Activated naive CD4-positive, alpha-beta T cell treated with anti-CD3 and anti-CD28 coated beads for 36 hours (primary cell): Measurements from ENCODE around the gene CADPS2. TPM values are rescaled to one million over a fixed set of nuclear protein-coding genes. Genes with fewer than 3 reads are reported as not detected.

ENCODE experiments used
- CTCF ChIA-PET: fragments of 350-600 bp; sonication (Branson Sonifier 250); formaldehyde crosslinking; loops from one replicate; lab custom pipeline; 2021; ENCODE audit warnings: antibody characterized with exemption; lab: Charles Lee
- DNase-seq: peaks from one replicate; pipeline ENCODE4 v3.0.0-alpha.2; 2020
- H3K27ac Mint-ChIP-seq: one replicate; pipeline ENCODE4 v1.8.0; 2021; ENCODE audit warnings: mild to moderate bottlenecking, mixed read lengths
- H3K27me3 Mint-ChIP-seq: one replicate; pipeline ENCODE4 v1.8.0; 2021; ENCODE audit warnings: low read depth, mixed read lengths
- H3K36me3 Mint-ChIP-seq: one replicate; pipeline ENCODE4 v1.8.0; 2021; ENCODE audit warnings: low read depth, mixed read lengths
- H3K4me1 Mint-ChIP-seq: one replicate; pipeline ENCODE4 v1.8.0; 2021; ENCODE audit warnings: low read depth, mixed read lengths
- H3K4me3 Mint-ChIP-seq: one replicate; pipeline ENCODE4 v1.8.0; 2021; ENCODE audit warnings: mild to moderate bottlenecking, moderate library complexity, mixed read lengths
- H3K9me3 Mint-ChIP-seq: one replicate; pipeline ENCODE4 v1.8.0; 2021; ENCODE audit warnings: mixed read lengths
- intact Hi-C: fragments of 100-400 bp; cut with micrococcal nuclease; formaldehyde crosslinking; loops from one replicate; pipeline ENCODE4 v1.15.1; 2023
- total RNA-seq, 2 experiments: library from RNA; stranded (reverse); gene quantifications; one replicate each; pipeline ENCODE4 v1.2.3, GENCODE V29; 2021

The CADPS2 gene
- total RNA-seq, 2 experiments from 2014 or later: not detected

- H3K36me3 Mint-ChIP-seq: no peaks in the 10 kb centered on the region
- intact Hi-C loops: loop anchor here (2.0 kb wide), 1 partner anchor 351 kb away; no protein-coding TSS in a partner anchor
- no peak overlapping the region for H3K27ac Mint-ChIP-seq
- CTCF ChIA-PET: interaction anchor here (0.5 kb wide), 1 partner anchor 250 kb away, joined by 3 read pairs; no protein-coding TSS in a partner anchor
- no peak overlapping the region for H3K4me3 Mint-ChIP-seq
- no peak for DNase-seq
- no peaks in the 10 kb centered on the region for H3K27me3 Mint-ChIP-seq
- H3K9me3 Mint-ChIP-seq: peaks cover 1% of the 10 kb centered on the region
- no peaks in the 10 kb centered on the region for H3K4me1 Mint-ChIP-seq
Measured at GRCh38 chr7:122803851-122804250, 82.4 kb downstream of the CADPS2 start.

GRCh38 chr7:122803323-122803722, 82.9 kb downstream of the CADPS2 start:
- no peak overlapping the region for H3K4me3 Mint-ChIP-seq
- no peaks in the 10 kb centered on the region for H3K27me3 Mint-ChIP-seq
- no peaks in the 10 kb centered on the region for H3K36me3 Mint-ChIP-seq
- intact Hi-C loops: loop anchor here (2.0 kb wide), 1 partner anchor 351 kb away; no protein-coding TSS in a partner anchor
- H3K27ac Mint-ChIP-seq: no peak overlapping the region
- H3K4me1 Mint-ChIP-seq: no peaks in the 10 kb centered on the region
- peaks cover 1% of the 10 kb centered on the region for H3K9me3 Mint-ChIP-seq
- CTCF ChIA-PET: interaction anchor here (0.5 kb wide), 1 partner anchor 168 kb away, joined by 5 read pairs; no protein-coding TSS in a partner anchor
- no peak for DNase-seq

- Mint-ChIP-seq H3K27ac (no peak overlapping the region), H3K36me3 (no peaks in the 10 kb centered on the region), H3K9me3 (peaks cover 1% of the 10 kb centered on the region), H3K27me3 (peaks cover 2% of the 10 kb centered on the region), H3K4me3 (no peak overlapping the region), H3K4me1 (no peaks in the 10 kb centered on the region)
- CTCF ChIA-PET: interaction anchor here (1.0 kb wide), 1 partner anchor 15 kb away, joined by 3 read pairs; no protein-coding TSS in a partner anchor
- intact Hi-C loops: loop anchor here (2.0 kb wide), 1 partner anchor 352 kb away; no protein-coding TSS in a partner anchor
- no peak for DNase-seq
Measured at GRCh38 chr7:122802301-122802751, 83.9 kb downstream of the CADPS2 start.

- H3K9me3 Mint-ChIP-seq: peaks cover 7% of the 10 kb centered on the region
- H3K27me3 Mint-ChIP-seq: no peaks in the 10 kb centered on the region
- no peak for DNase-seq
- CTCF ChIA-PET: no interaction called here
- no peaks in the 10 kb centered on the region for H3K36me3 Mint-ChIP-seq
- intact Hi-C loops: no loop called here
- H3K4me3 Mint-ChIP-seq: no peak overlapping the region
- H3K27ac Mint-ChIP-seq: no peak overlapping the region
- H3K4me1 Mint-ChIP-seq: no peaks in the 10 kb centered on the region
Measured at GRCh38 chr7:122791959-122792545, 94.2 kb downstream of the CADPS2 start.

- Mint-ChIP-seq H3K9me3 (peaks cover 2% of the 10 kb centered on the region), H3K4me3 (no peak overlapping the region), H3K27ac (no peak overlapping the region), H3K4me1 (no peaks in the 10 kb centered on the region), H3K36me3 (no peaks in the 10 kb centered on the region), H3K27me3 (no peaks in the 10 kb centered on the region)
- DNase-seq: no peak
- intact Hi-C loops: no loop called here
- CTCF ChIA-PET: no interaction called here
Measured at GRCh38 chr7:122790591-122790990, 95.7 kb downstream of the CADPS2 start.

GRCh38 chr7:122790132-122790531, 96.1 kb downstream of the CADPS2 start:
- Mint-ChIP-seq H3K27ac (no peak overlapping the region), H3K4me3 (no peak overlapping the region), H3K9me3 (peaks cover 2% of the 10 kb centered on the region), H3K36me3 (no peaks in the 10 kb centered on the region), H3K27me3 (no peaks in the 10 kb centered on the region), H3K4me1 (no peaks in the 10 kb centered on the region)
- CTCF ChIA-PET: no interaction called here
- no peak for DNase-seq
- intact Hi-C loops: no loop called here

- CTCF ChIA-PET: no interaction called here
Measured at GRCh38 chr7:122789156-122789555, 97.1 kb downstream of the CADPS2 start.

GRCh38 chr7:122770686-122771335, 115.4 kb downstream of the CADPS2 start:
- no peaks in the 10 kb centered on the region for H3K4me1 Mint-ChIP-seq
- intact Hi-C loops: no loop called here
- no peaks in the 10 kb centered on the region for H3K27me3 Mint-ChIP-seq
- H3K27ac Mint-ChIP-seq: no peak overlapping the region
- peaks cover 8% of the 10 kb centered on the region for H3K9me3 Mint-ChIP-seq
- no peak for DNase-seq
- no peak overlapping the region for H3K4me3 Mint-ChIP-seq
- no peaks in the 10 kb centered on the region for H3K36me3 Mint-ChIP-seq
- CTCF ChIA-PET: no interaction called here

More at GRCh38 chr7:122789156-122789555, 97.1 kb downstream of the CADPS2 start:
- intact Hi-C loops: no loop called here
- peaks cover 2% of the 10 kb centered on the region for H3K9me3 Mint-ChIP-seq
- no peaks in the 10 kb centered on the region for H3K36me3 Mint-ChIP-seq
- H3K4me1 Mint-ChIP-seq: no peaks in the 10 kb centered on the region
- H3K27me3 Mint-ChIP-seq: no peaks in the 10 kb centered on the region
- no peak for DNase-seq
- no peak overlapping the region for H3K4me3 Mint-ChIP-seq
- H3K27ac Mint-ChIP-seq: no peak overlapping the region

- intact Hi-C loops: no loop called here
- Mint-ChIP-seq H3K36me3 (no peaks in the 10 kb centered on the region), H3K27me3 (no peaks in the 10 kb centered on the region), H3K9me3 (peaks cover 4% of the 10 kb centered on the region), H3K27ac (no peak overlapping the region), H3K4me1 (no peaks in the 10 kb centered on the region), H3K4me3 (no peak overlapping the region)
- DNase-seq: no peak
- CTCF ChIA-PET: no interaction called here
Measured at GRCh38 chr7:122768827-122769226, 117.4 kb downstream of the CADPS2 start.

GRCh38 chr7:122767339-122767738, 118.9 kb downstream of the CADPS2 start:
- DNase-seq: no peak
- no peaks in the 10 kb centered on the region for H3K27me3 Mint-ChIP-seq
- intact Hi-C loops: no loop called here
- CTCF ChIA-PET: no interaction called here
- no peaks in the 10 kb centered on the region for H3K36me3 Mint-ChIP-seq
- no peak overlapping the region for H3K27ac Mint-ChIP-seq
- H3K4me3 Mint-ChIP-seq: no peak overlapping the region
- H3K4me1 Mint-ChIP-seq: no peaks in the 10 kb centered on the region
- peaks cover 4% of the 10 kb centered on the region for H3K9me3 Mint-ChIP-seq

- intact Hi-C loops: no loop called here
Measured at GRCh38 chr7:122766593-122766992, 119.7 kb downstream of the CADPS2 start.

GRCh38 chr7:122764902-122765301, 121.4 kb downstream of the CADPS2 start:
- Mint-ChIP-seq H3K27me3 (no peaks in the 10 kb centered on the region), H3K4me1 (no peaks in the 10 kb centered on the region), H3K4me3 (no peak overlapping the region), H3K9me3 (peaks cover 4% of the 10 kb centered on the region), H3K27ac (no peak overlapping the region), H3K36me3 (no peaks in the 10 kb centered on the region)
- CTCF ChIA-PET: no interaction called here
- no peak for DNase-seq
- intact Hi-C loops: no loop called here

More at GRCh38 chr7:122766593-122766992, 119.7 kb downstream of the CADPS2 start:
- no peak overlapping the region for H3K4me3 Mint-ChIP-seq
- peaks cover 4% of the 10 kb centered on the region for H3K9me3 Mint-ChIP-seq
- CTCF ChIA-PET: no interaction called here
- no peaks in the 10 kb centered on the region for H3K36me3 Mint-ChIP-seq
- H3K27me3 Mint-ChIP-seq: no peaks in the 10 kb centered on the region
- no peak for DNase-seq
- H3K4me1 Mint-ChIP-seq: no peaks in the 10 kb centered on the region
- no peak overlapping the region for H3K27ac Mint-ChIP-seq

GRCh38 chr7:122764020-122764419, 122.2 kb downstream of the CADPS2 start:
- CTCF ChIA-PET: no interaction called here
- Mint-ChIP-seq H3K4me1 (no peaks in the 10 kb centered on the region), H3K9me3 (peaks cover under 1% of the 10 kb centered on the region), H3K27ac (no peak overlapping the region), H3K27me3 (no peaks in the 10 kb centered on the region), H3K36me3 (no peaks in the 10 kb centered on the region), H3K4me3 (no peak overlapping the region)
- intact Hi-C loops: no loop called here
- no peak for DNase-seq
